ENCODE data around the gene EML6. TPM values are rescaled to one million over a fixed set of nuclear protein-coding genes. Genes with fewer than 3 reads are reported as not detected.

Gene EML6
- total and polyA plus RNA-seq, 2 donors (not counting 1 experiment from before 2014, with no cell fraction given): 0.34 to 1.3 TPM

DNA sequence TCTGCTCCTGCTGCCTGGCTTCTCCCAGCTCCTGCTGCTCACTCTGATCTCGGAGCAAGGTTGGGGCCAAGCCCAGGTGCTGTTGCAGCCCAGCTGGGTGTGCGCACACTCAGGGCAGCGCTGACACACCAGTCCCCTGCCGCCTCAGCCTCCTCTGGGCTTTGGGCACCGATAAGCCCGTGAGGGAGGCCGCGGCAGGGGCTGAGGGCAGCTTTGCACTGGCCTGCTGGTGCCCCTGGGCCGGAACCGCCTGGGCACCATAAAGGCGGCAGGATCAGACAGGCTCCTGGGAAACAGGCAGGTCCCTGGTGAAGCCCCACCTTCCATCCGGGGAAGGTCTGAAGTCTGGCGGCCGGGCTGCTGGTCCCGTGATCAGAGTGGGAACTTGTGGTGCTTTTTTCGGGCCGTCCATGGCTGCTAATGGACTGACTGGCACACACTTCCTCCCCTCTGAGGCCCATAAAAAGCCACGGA is 14.1 kb upstream of the EML6 start:
- Histone ChIP-seq H3K4me3 (replicated peaks in 1 of 4; ENCODE audit: control extremely low read depth in 1 of 4, insufficient read depth in 1 of 4, low read depth in 3 of 4, low read length in 4 of 4) (peak overlapping the region in 2 of 4 experiments; percentile 42 to 51), H3K79me2 (ENCODE audit: control insufficient read depth, insufficient read depth, low read length) (no peaks in the 10 kb centered on the region), H3K4me2 (ENCODE audit: extremely low read depth, insufficient read depth, low read length) (peak overlapping the region; percentile 89), H3K9ac (ENCODE audit: insufficient read depth, low read length) (no peak overlapping the region), H4K20me1 (ENCODE audit: control insufficient read depth, extremely low read depth, insufficient read depth, low read length) (no peaks in the 10 kb centered on the region), H3K27me3 (ENCODE audit: control insufficient read depth, insufficient read depth, low read length) (no peaks in the 10 kb centered on the region), H3K9me3 (ENCODE audit: control insufficient read depth, insufficient read depth, low read depth, low read length) (no peaks in the 10 kb centered on the region), H3K36me3 (ENCODE audit: control insufficient read depth, insufficient read depth, low read length) (no peaks in the 10 kb centered on the region), H2AFZ (ENCODE audit: low read length) (peak overlapping the region; percentile 78), H3K27ac (ENCODE audit: insufficient read depth, low read length) (no peak overlapping the region), H3K4me1 (ENCODE audit: control insufficient read depth, extremely low read depth, insufficient read depth, low read length) (peaks cover 2% of the 10 kb centered on the region)
- no peak for DNase-seq (ENCODE audit: low read depth in 2 of 2)
- TF ChIP-seq CTCF (conservative IDR thresholded peaks at IDR 0.05 in 1 of 2, IDR thresholded peaks at IDR 0.05 in 1 of 2; ENCODE audit: low read depth in 1 of 2, low read length in 2 of 2) (no peak), EZH2 (IDR thresholded peaks at IDR 0.05; ENCODE audit: low read length, missing control alignments) (no peak)

DNA sequence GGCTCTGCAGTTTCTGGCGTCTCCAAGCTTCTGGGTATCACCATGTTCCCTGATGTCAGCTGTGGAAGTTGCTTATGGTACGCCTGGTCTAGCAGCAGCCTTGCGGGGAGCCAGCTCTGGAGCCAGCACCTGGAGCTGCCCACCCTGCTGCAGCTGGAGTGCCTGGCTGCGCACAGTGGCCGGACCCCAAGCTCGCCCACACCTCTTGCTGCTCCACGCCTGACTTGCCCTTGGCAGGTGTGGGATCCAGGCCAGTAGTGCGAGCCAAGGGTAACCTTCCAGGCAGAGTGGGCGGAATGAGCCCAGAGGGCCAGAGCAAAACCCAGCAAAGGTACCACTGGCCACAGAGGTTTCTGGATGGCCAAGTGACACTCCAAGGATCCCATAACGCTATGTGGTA is 13.2 kb upstream of the EML6 start:
- DNase-seq (ENCODE audit: low read depth in 2 of 2): no peak
- no peak overlapping the region for H3K9ac ChIP-seq (ENCODE audit: insufficient read depth, low read length)
- H3K4me3 ChIP-seq (replicated peaks in 1 of 4; ENCODE audit: control extremely low read depth in 1 of 4, insufficient read depth in 1 of 4, low read depth in 3 of 4, low read length in 4 of 4): no peak overlapping the region
- H3K79me2 ChIP-seq (ENCODE audit: control insufficient read depth, insufficient read depth, low read length): no peaks in the 10 kb centered on the region
- no peak overlapping the region for H2AFZ ChIP-seq (ENCODE audit: low read length)
- H3K27ac ChIP-seq (ENCODE audit: insufficient read depth, low read length): no peak overlapping the region
- no peak for TF ChIP-seq EZH2 (IDR thresholded peaks at IDR 0.05; ENCODE audit: low read length, missing control alignments)
- TF ChIP-seq CTCF (conservative IDR thresholded peaks at IDR 0.05 in 1 of 2, IDR thresholded peaks at IDR 0.05 in 1 of 2; ENCODE audit: low read depth in 1 of 2, low read length in 2 of 2): no peak
- H3K9me3 ChIP-seq (ENCODE audit: control insufficient read depth, insufficient read depth, low read depth, low read length): no peaks in the 10 kb centered on the region
- H4K20me1 ChIP-seq (ENCODE audit: control insufficient read depth, extremely low read depth, insufficient read depth, low read length): no peaks in the 10 kb centered on the region
- no peak overlapping the region for H3K4me2 ChIP-seq (ENCODE audit: extremely low read depth, insufficient read depth, low read length)
- H3K4me1 ChIP-seq (ENCODE audit: control insufficient read depth, extremely low read depth, insufficient read depth, low read length): peaks cover 2% of the 10 kb centered on the region
- H3K36me3 ChIP-seq (ENCODE audit: control insufficient read depth, insufficient read depth, low read length): no peaks in the 10 kb centered on the region
- H3K27me3 ChIP-seq (ENCODE audit: control insufficient read depth, insufficient read depth, low read length): no peaks in the 10 kb centered on the region

DNA sequence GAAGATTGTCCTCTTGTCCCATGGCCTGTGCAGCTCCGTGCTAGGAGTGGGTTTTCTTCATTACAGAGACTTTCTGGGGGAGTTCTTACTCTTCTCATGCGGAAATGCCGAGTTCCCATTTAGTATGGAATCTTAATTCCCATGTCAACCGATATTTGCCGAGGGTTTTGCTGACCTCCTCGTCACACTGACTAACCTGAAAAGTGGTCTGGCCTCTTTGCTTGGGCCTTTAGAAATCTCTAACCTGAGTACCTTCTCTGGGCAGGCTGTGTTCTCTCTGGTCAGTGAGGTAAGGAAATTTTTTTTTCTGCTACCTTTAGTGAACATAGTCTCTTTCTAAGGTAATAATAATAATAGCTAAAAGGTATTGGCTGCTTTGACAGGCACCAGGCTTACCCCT is 10.9 kb upstream of the EML6 start:
- DNase-seq (ENCODE audit: low read depth in 2 of 2): no peak
- H2AFZ ChIP-seq (ENCODE audit: low read length): no peak overlapping the region
- H3K79me2 ChIP-seq (ENCODE audit: control insufficient read depth, insufficient read depth, low read length): no peaks in the 10 kb centered on the region
- H3K9ac ChIP-seq (ENCODE audit: insufficient read depth, low read length): no peak overlapping the region
- H3K4me2 ChIP-seq (ENCODE audit: extremely low read depth, insufficient read depth, low read length): no peak overlapping the region
- H3K27me3 ChIP-seq (ENCODE audit: control insufficient read depth, insufficient read depth, low read length): no peaks in the 10 kb centered on the region
- peaks cover 2% of the 10 kb centered on the region for H3K4me1 ChIP-seq (ENCODE audit: control insufficient read depth, extremely low read depth, insufficient read depth, low read length)
- no peaks in the 10 kb centered on the region for H3K36me3 ChIP-seq (ENCODE audit: control insufficient read depth, insufficient read depth, low read length)
- H3K4me3 ChIP-seq (replicated peaks in 1 of 4; ENCODE audit: control extremely low read depth in 1 of 4, insufficient read depth in 1 of 4, low read depth in 3 of 4, low read length in 4 of 4): no peak overlapping the region
- H3K9me3 ChIP-seq (ENCODE audit: control insufficient read depth, insufficient read depth, low read depth, low read length): no peaks in the 10 kb centered on the region
- H4K20me1 ChIP-seq (ENCODE audit: control insufficient read depth, extremely low read depth, insufficient read depth, low read length): no peaks in the 10 kb centered on the region
- TF ChIP-seq CTCF (conservative IDR thresholded peaks at IDR 0.05 in 1 of 2, IDR thresholded peaks at IDR 0.05 in 1 of 2; ENCODE audit: low read depth in 1 of 2, low read length in 2 of 2) (no peak), EZH2 (IDR thresholded peaks at IDR 0.05; ENCODE audit: low read length, missing control alignments) (no peak)
- H3K27ac ChIP-seq (ENCODE audit: insufficient read depth, low read length): no peak overlapping the region

All from fibroblast of lung (primary cell).